IMR-90 (cell line): Measurements from ENCODE around the gene AP3S1. TPM values are rescaled to one million over a fixed set of nuclear protein-coding genes. Genes with fewer than 3 reads are reported as not detected.
A peak's percentile ranks its signal among the peaks of the same experiment; 100 is the strongest.

Source experiments
- ATAC-seq: fragments of 200-7000 bp; cut with Tn5 transposase; 2 replicates; pipeline ENCODE4 v1.9.1; 2020; ENCODE audit warnings: low read depth, mild to moderate bottlenecking, moderate library complexity
- BruUV-seq: library from RNA; stranded (reverse); fragments of 400-500 nt; replicated peaks from 2 replicates; lab custom pipeline; 2021; lab: Mats Ljungman, UMichigan
- CTCF ChIA-PET: fragments of 300-600 bp; formaldehyde crosslinking; extraction: SDS; loops from one replicate; lab custom pipeline; 2021; ENCODE audit warnings: antibody characterized with exemption; lab: Yijun Ruan, JAX
- POLR2A ChIA-PET: fragments of 300-600 bp; sonication (Branson Sonifier 250); formaldehyde crosslinking; loops from one replicate; lab custom pipeline; 2022; ENCODE audit warnings: antibody characterized with exemption; ENCODE audit not compliant: unreplicated experiment; lab: Charles Lee
- DNase-seq: peaks from one replicate; pipeline ENCODE4 v3.0.0; 2013
- H2AFZ ChIP-seq: replicated peaks from 2 replicates; pipeline ENCODE3; 2013; ENCODE audit warnings: low read length, mild to moderate bottlenecking; ENCODE audit not compliant: poor library complexity
- H2AK5ac ChIP-seq: 2 replicates; pipeline ENCODE4 v1.6.1; 2013; ENCODE audit warnings: low read depth, low read length, inconsistent platforms
- H2AK9ac ChIP-seq: replicated peaks from 2 replicates; pipeline ENCODE3; 2013; ENCODE audit warnings: mild to moderate bottlenecking, low read depth, low read length, moderate library complexity; ENCODE audit not compliant: poor library complexity
- H2BK120ac ChIP-seq: 2 replicates; pipeline ENCODE4 v1.6.1; 2013; ENCODE audit warnings: low read depth, low read length, inconsistent platforms
- H2BK15ac ChIP-seq: 3 replicates; pipeline ENCODE4 v1.6.1; 2013; ENCODE audit warnings: low read depth, low read length, inconsistent platforms
- H2BK20ac ChIP-seq: 2 replicates; pipeline ENCODE4 v1.6.1; 2013; ENCODE audit warnings: low read depth, mild to moderate bottlenecking, inconsistent platforms, low read length, moderate library complexity
- H2BK5ac ChIP-seq: 2 replicates; pipeline ENCODE4 v1.6.1; 2013; ENCODE audit warnings: mild to moderate bottlenecking, low read depth, low read length, inconsistent platforms; ENCODE audit not compliant: poor library complexity, severe bottlenecking
- H3K14ac ChIP-seq: replicated peaks from 2 replicates; pipeline ENCODE4 v1.6.1; 2013; ENCODE audit warnings: low read depth, low read length, inconsistent platforms
- H3K18ac ChIP-seq: 2 replicates; pipeline ENCODE4 v1.6.1; 2013; ENCODE audit warnings: low read depth, low read length, control low read depth
- H3K23ac ChIP-seq: 2 replicates; pipeline ENCODE4 v1.6.1; 2013; ENCODE audit warnings: low read depth, low read length, inconsistent platforms
- H3K27ac ChIP-seq: 2 replicates; pipeline ENCODE4 v1.5.1; 2013; ENCODE audit warnings: mild to moderate bottlenecking, control low read depth, low read length; ENCODE audit not compliant: insufficient read depth
- H3K27me3 ChIP-seq: 2 replicates; pipeline ENCODE4 v1.6.1; 2013; ENCODE audit warnings: low read length; ENCODE audit not compliant: control insufficient read depth, insufficient read depth
- H3K36me3 ChIP-seq: 2 replicates; pipeline ENCODE4 v1.6.1; 2013; ENCODE audit warnings: low read length, mixed read lengths; ENCODE audit not compliant: control insufficient read depth, insufficient read depth
- H3K4ac ChIP-seq: 2 replicates; pipeline ENCODE4 v1.6.1; 2013; ENCODE audit warnings: low read depth, low read length, inconsistent platforms
- H3K4me1 ChIP-seq: 2 replicates; pipeline ENCODE4 v1.6.1; 2013; ENCODE audit warnings: low read length, mixed read lengths; ENCODE audit not compliant: control insufficient read depth, insufficient read depth
- H3K4me2 ChIP-seq: 2 replicates; pipeline ENCODE4 v1.6.1; 2013; ENCODE audit warnings: low read depth, mild to moderate bottlenecking, control low read depth, low read length, moderate library complexity
- H3K4me3 ChIP-seq: 2 replicates; pipeline ENCODE4 v1.5.1; 2013; ENCODE audit warnings: low read depth, mild to moderate bottlenecking, control low read depth, low read length, moderate library complexity; ENCODE audit not compliant: insufficient read depth
- H3K56ac ChIP-seq: 2 replicates; pipeline ENCODE4 v1.6.1; 2013; ENCODE audit warnings: low read length, inconsistent platforms; ENCODE audit not compliant: insufficient read depth; ENCODE audit errors: extremely low read depth
- H3K79me1 ChIP-seq, 2 experiments: 2 replicates each; pipeline ENCODE4 v1.6.1; 2013; ENCODE audit warnings: low read length in 2 of 2, inconsistent platforms in 1 of 2, low read depth in 1 of 2
- H3K9ac ChIP-seq: 2 replicates; pipeline ENCODE4 v1.6.1; 2013; ENCODE audit warnings: low read depth, low read length, control low read depth
- H3K9me1 ChIP-seq: 2 replicates; pipeline ENCODE4 v1.6.1; 2013; ENCODE audit warnings: low read length, inconsistent platforms; ENCODE audit not compliant: insufficient read depth
- H3K9me3 ChIP-seq: 2 replicates; pipeline ENCODE4 v1.6.1; 2013; ENCODE audit warnings: low read length; ENCODE audit not compliant: control insufficient read depth, insufficient read depth
- H4K20me1 ChIP-seq: 2 replicates; pipeline ENCODE4 v1.6.1; 2013; ENCODE audit warnings: low read length, inconsistent platforms; ENCODE audit not compliant: insufficient read depth
- H4K5ac ChIP-seq: 2 replicates; pipeline ENCODE4 v1.6.1; 2013; ENCODE audit warnings: mild to moderate bottlenecking, low read depth, low read length, control low read depth
- H4K8ac ChIP-seq, 2 experiments: 2 replicates each; pipeline ENCODE4 v1.6.1; 2013; ENCODE audit warnings: low read depth in 2 of 2, low read length in 2 of 2, control low read depth in 1 of 2, inconsistent platforms in 1 of 2
- H4K91ac ChIP-seq: 2 replicates; pipeline ENCODE4 v1.6.1; 2013; ENCODE audit warnings: low read depth, low read length, inconsistent platforms; ENCODE audit not compliant: insufficient read depth
- BHLHE40 ChIP-seq: fragments of 150-350 bp; IDR thresholded peaks from 2 replicates; pipeline ENCODE4 v1.6.1; 2016; ENCODE audit warnings: mild to moderate bottlenecking, low read depth, low read length
- CEBPB ChIP-seq: IDR thresholded peaks from 2 replicates; pipeline ENCODE4 v1.6.1; 2012; ENCODE audit warnings: low read depth, low read length, improper control_type of control experiment
- CHD1 ChIP-seq: IDR thresholded peaks from 2 replicates; pipeline ENCODE4 v1.6.1; 2012; ENCODE audit warnings: low read depth, low read length, improper control_type of control experiment
- ELK1 ChIP-seq: fragments of 150-350 bp; IDR thresholded peaks from 2 replicates; pipeline ENCODE4 v1.6.1; 2016; ENCODE audit warnings: low read depth, mild to moderate bottlenecking, low read length, moderate library complexity, borderline replicate concordance
- FOS ChIP-seq: fragments of 150-350 bp; IDR thresholded peaks from 2 replicates; pipeline ENCODE4 v1.6.1; 2016; ENCODE audit warnings: low read depth, low read length
- MAFK ChIP-seq: IDR thresholded peaks from 2 replicates; pipeline ENCODE4 v1.6.1; 2012; ENCODE audit warnings: low read depth, low read length, improper control_type of control experiment
- MAZ ChIP-seq: IDR thresholded peaks from 2 replicates; pipeline ENCODE4 v1.6.1; 2012; ENCODE audit warnings: low read depth, mild to moderate bottlenecking, low read length, improper control_type of control experiment, moderate library complexity, borderline replicate concordance
- NFE2L2 ChIP-seq: fragments of 150-350 bp; IDR thresholded peaks from 2 replicates; pipeline ENCODE4 v1.6.1; 2016; ENCODE audit warnings: low read depth, mild to moderate bottlenecking, low read length
- POLR2A ChIP-seq: IDR thresholded peaks from 2 replicates; pipeline ENCODE4 v1.6.1; 2012; ENCODE audit warnings: mild to moderate bottlenecking, low read depth, low read length
- RAD21 ChIP-seq: IDR thresholded peaks from 2 replicates; pipeline ENCODE4 v1.6.1; 2012; ENCODE audit warnings: low read length, improper control_type of control experiment
- RCOR1 ChIP-seq: IDR thresholded peaks from 2 replicates; pipeline ENCODE4 v1.6.1; 2012; ENCODE audit warnings: mild to moderate bottlenecking, low read length, improper control_type of control experiment; ENCODE audit not compliant: insufficient replicate concordance
- SMC3 ChIP-seq: fragments of 150-350 bp; IDR thresholded peaks from 2 replicates; pipeline ENCODE4 v1.6.1; 2016; ENCODE audit warnings: low read depth, mild to moderate bottlenecking, antibody characterized with exemption, low read length, moderate library complexity
- USF2 ChIP-seq: fragments of 150-350 bp; IDR thresholded peaks from 2 replicates; pipeline ENCODE4 v1.6.1; 2017; ENCODE audit warnings: mild to moderate bottlenecking, antibody characterized with exemption, low read length, low read depth
- dilution Hi-C: fragments of 300-500 bp; cut with HindIII; formaldehyde crosslinking; loops from one replicate; pipeline ENCODE4 v1.14.3; 2018; ENCODE audit warnings: low sequenced_read_pairs; ENCODE audit not compliant: unreplicated experiment
- in situ Hi-C: fragments of 300-500 bp; cut with MboI; formaldehyde crosslinking; loops from 3 replicates; pipeline ENCODE4 v1.14.3; 2019; ENCODE audit warnings: low sequenced_read_pairs, inconsistent platforms, mixed read lengths
- intact Hi-C: fragments of 100-400 bp; cut with micrococcal nuclease; formaldehyde crosslinking; loops from 2 replicates; pipeline ENCODE4 v1.10.0; 2022
- polyA plus RNA-seq, 3 experiments: library from polyadenylated mRNA; depleted of rRNA; stranded (reverse); fragments of >200 nt; gene quantifications; 2 replicates each; pipeline ENCODE4 v1.2.3, GENCODE V29; 2012; ENCODE audit warnings: low replicate concordance in 1 of 3
- total RNA-seq: library from RNA; depleted of rRNA; stranded (reverse); fragments of >200 nt; gene quantifications from 2 replicates; pipeline ENCODE4 v1.2.3, GENCODE V29; 2012
- TF ChIP-seq, protein P1 (sequence below): conservative IDR thresholded peaks from 2 replicates; pipeline ENCODE4 v1.5.1; 2012; ENCODE audit warnings: mild to moderate bottlenecking, low read depth, low read length, improper control_type of control experiment

The AP3S1 gene
- total and polyA plus RNA-seq, 2 of the 4 experiments (the other 2 are of a cell fraction) = 21.9 to 73.1 TPM

- Histone ChIP-seq H3K9me1 (no peaks in the 10 kb centered on the region), H3K36me3 (no peaks in the 10 kb centered on the region), H3K27me3 (peaks cover 19% of the 10 kb centered on the region), H2BK120ac (no peak overlapping the region), H2AK9ac (no peak overlapping the region), H2BK20ac (no peak overlapping the region), H3K79me1 (no peaks in the 10 kb centered on the region), H3K23ac (no peak overlapping the region), H3K9me3 (no peaks in the 10 kb centered on the region), H4K91ac (no peak overlapping the region), H3K18ac (no peak overlapping the region), H4K5ac (no peak overlapping the region), H2BK15ac (no peak overlapping the region), H3K4me3 (no peak overlapping the region), H3K14ac (no peak overlapping the region), H3K4me2 (no peak overlapping the region), H3K9ac (no peak overlapping the region), H3K56ac (no peak overlapping the region), H2AFZ (no peak overlapping the region), H2BK5ac (no peak overlapping the region), H3K4me1 (no peaks in the 10 kb centered on the region; the same call in 1 of the 2 replicates), H3K4ac (no peak overlapping the region), H4K8ac (no peak overlapping the region), H3K27ac (no peak overlapping the region), H4K20me1 (no peaks in the 10 kb centered on the region), H2AK5ac (no peak overlapping the region)
- in situ Hi-C loops = loop anchor here (10.0 kb wide), 1 partner anchor 166 kb away; no protein-coding TSS in a partner anchor
- ChIA-PET POLR2A (no interaction called here), CTCF (interaction anchor here (0.6 kb wide), 1 partner anchor 423 kb away, joined by 3 read pairs; no protein-coding TSS in a partner anchor)
- dilution Hi-C loops = no loop called here
- peak; percentile 60 for DNase-seq
- TF ChIP-seq, protein P1, sequence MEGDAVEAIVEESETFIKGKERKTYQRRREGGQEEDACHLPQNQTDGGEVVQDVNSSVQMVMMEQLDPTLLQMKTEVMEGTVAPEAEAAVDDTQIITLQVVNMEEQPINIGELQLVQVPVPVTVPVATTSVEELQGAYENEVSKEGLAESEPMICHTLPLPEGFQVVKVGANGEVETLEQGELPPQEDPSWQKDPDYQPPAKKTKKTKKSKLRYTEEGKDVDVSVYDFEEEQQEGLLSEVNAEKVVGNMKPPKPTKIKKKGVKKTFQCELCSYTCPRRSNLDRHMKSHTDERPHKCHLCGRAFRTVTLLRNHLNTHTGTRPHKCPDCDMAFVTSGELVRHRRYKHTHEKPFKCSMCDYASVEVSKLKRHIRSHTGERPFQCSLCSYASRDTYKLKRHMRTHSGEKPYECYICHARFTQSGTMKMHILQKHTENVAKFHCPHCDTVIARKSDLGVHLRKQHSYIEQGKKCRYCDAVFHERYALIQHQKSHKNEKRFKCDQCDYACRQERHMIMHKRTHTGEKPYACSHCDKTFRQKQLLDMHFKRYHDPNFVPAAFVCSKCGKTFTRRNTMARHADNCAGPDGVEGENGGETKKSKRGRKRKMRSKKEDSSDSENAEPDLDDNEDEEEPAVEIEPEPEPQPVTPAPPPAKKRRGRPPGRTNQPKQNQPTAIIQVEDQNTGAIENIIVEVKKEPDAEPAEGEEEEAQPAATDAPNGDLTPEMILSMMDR = no peak
- no peak for TF ChIP-seq SMC3
- TF ChIP-seq CHD1 = no peak
- TF ChIP-seq CEBPB = no peak
- no peak for TF ChIP-seq POLR2A
- TF ChIP-seq USF2 = no peak
- no peak for TF ChIP-seq BHLHE40
- no peak for TF ChIP-seq MAZ
- TF ChIP-seq FOS = no peak
- TF ChIP-seq RCOR1 = no peak
- no peak for TF ChIP-seq RAD21
- TF ChIP-seq NFE2L2 = no peak
- no peak for TF ChIP-seq ELK1
- TF ChIP-seq MAFK = no peak
- no TSS peak for BruUV-seq
- no peak for ATAC-seq
- intact Hi-C loops = no loop called here
Observed at GRCh38 chr5:115810761-115811160, 31.0 kb upstream of the AP3S1 start.
